ENCODE data around the gene INHBE.

- TF ChIP-seq CTCF (IDR thresholded peaks at IDR 0.05) (no peak), REST (IDR thresholded peaks at IDR 0.05; ENCODE audit: insufficient read depth in 1 of 2, low read depth in 2 of 2, low read length in 1 of 2) (no peak), POLR2AphosphoS5 (IDR thresholded peaks at IDR 0.05; ENCODE audit: low read depth, low read length) (peak; percentile 44), SIN3A (IDR thresholded peaks at IDR 0.05; ENCODE audit: borderline replicate concordance, insufficient read depth, low read depth, low read length) (no peak), TCF7L2 (IDR thresholded peaks at IDR 0.05; ENCODE audit: low read depth, low read length) (no peak)
These were observed 42.4 kb downstream of the INHBE start for GRCh38 chr12:57497223-57498131.

Measured in Panc1 (cell line).